Measurements from ENCODE around the gene HIPK4. TPM values are rescaled to one million over a fixed set of nuclear protein-coding genes. Genes with fewer than 3 reads are reported as not detected.

Gene HIPK4
- total and polyA plus RNA-seq, 2 of the 4 experiments (the other 2 are of a cell fraction) = 0.12 to 0.18 TPM

GRCh38 chr19:40414542-40415535 lies 24.9 kb upstream of the HIPK4 start:
- no peak for ATAC-seq (ENCODE audit: low read depth)
- Histone ChIP-seq H3K79me1 (ENCODE audit: low read depth in 1 of 2, low read length in 2 of 2) (no peaks in the 10 kb centered on the region), H3K4ac (ENCODE audit: low read depth, low read length) (no peak overlapping the region), H4K5ac (ENCODE audit: low read depth, low read length) (no peak overlapping the region), H3K23ac (ENCODE audit: low read depth, low read length) (no peak overlapping the region), H3K9me1 (ENCODE audit: insufficient read depth, low read length) (peaks cover 9% of the 10 kb centered on the region), H2AFZ (replicated peaks; ENCODE audit: low read length, poor library complexity) (no peak overlapping the region), H4K8ac (ENCODE audit: low read depth in 2 of 2, low read length in 2 of 2) (no peak overlapping the region), H2BK120ac (ENCODE audit: low read depth, low read length) (no peak overlapping the region), H2AK9ac (replicated peaks; ENCODE audit: low read depth, low read length, poor library complexity) (no peak overlapping the region), H3K9ac (ENCODE audit: low read depth, low read length) (no peak overlapping the region), H3K4me3 (ENCODE audit: insufficient read depth, low read depth, low read length) (no peak overlapping the region), H2BK15ac (ENCODE audit: low read depth, low read length) (no peak overlapping the region), H3K4me1 (ENCODE audit: control insufficient read depth, insufficient read depth, low read length) (peaks cover 7% of the 10 kb centered on the region), H2BK20ac (ENCODE audit: low read depth, low read length) (no peak overlapping the region), H3K36me3 (ENCODE audit: control insufficient read depth, insufficient read depth, low read length) (no peaks in the 10 kb centered on the region), H3K14ac (replicated peaks; ENCODE audit: low read depth, low read length) (no peak overlapping the region), H3K4me2 (ENCODE audit: low read depth, low read length) (no peak overlapping the region), H2BK5ac (ENCODE audit: low read depth, low read length, poor library complexity, severe bottlenecking) (no peak overlapping the region), H3K56ac (ENCODE audit: extremely low read depth, insufficient read depth, low read length) (no peak overlapping the region), H2AK5ac (ENCODE audit: low read depth, low read length) (no peak overlapping the region), H3K27me3 (ENCODE audit: control insufficient read depth, insufficient read depth, low read length) (no peaks in the 10 kb centered on the region), H3K18ac (ENCODE audit: low read depth, low read length) (no peak overlapping the region), H3K27ac (ENCODE audit: insufficient read depth, low read length) (no peak overlapping the region), H3K9me3 (ENCODE audit: control insufficient read depth, insufficient read depth, low read length) (no peaks in the 10 kb centered on the region), H4K20me1 (ENCODE audit: insufficient read depth, low read length) (no peaks in the 10 kb centered on the region), H4K91ac (ENCODE audit: insufficient read depth, low read depth, low read length) (no peak overlapping the region)
- in situ Hi-C loops (cut with MboI; ENCODE audit: low sequenced_read_pairs) = no loop called here
- intact Hi-C loops (cut with micrococcal nuclease) = no loop called here
- ChIA-PET CTCF (no interaction called here), POLR2A (ENCODE audit: unreplicated experiment) (no interaction called here)
- BruUV-seq (replicated peaks) = no TSS peak
- no peak for TF ChIP-seq POLR2A (IDR thresholded peaks at IDR 0.05; ENCODE audit: low read depth, low read length)
- no peak for TF ChIP-seq SMC3 (IDR thresholded peaks at IDR 0.05; ENCODE audit: low read depth, low read length)
- no peak for TF ChIP-seq NFE2L2 (IDR thresholded peaks at IDR 0.05; ENCODE audit: low read depth, low read length)
- no peak for TF ChIP-seq MAFK (IDR thresholded peaks at IDR 0.05; ENCODE audit: low read depth, low read length)
- TF ChIP-seq MAZ (IDR thresholded peaks at IDR 0.05; ENCODE audit: borderline replicate concordance, low read depth, low read length) = no peak
- no peak for TF ChIP-seq CHD1 (IDR thresholded peaks at IDR 0.05; ENCODE audit: low read depth, low read length)
- DNase-seq = no peak
- WGBS, 2 experiments (ENCODE audit: extremely low coverage in 2 of 2, insufficient read length in 1 of 2) = 93% methylated on average over 8 of the region's 21 CpGs; no CpG with 5 or more reads in 1 of the 2 experiments
- dilution Hi-C loops (cut with HindIII; ENCODE audit: low sequenced_read_pairs, unreplicated experiment) = no loop called here

Measured in IMR-90 (cell line).